HEK293T (cell line): ENCODE measurements around the gene EIF4EBP2.

Source experiments
- CTCF ChIA-PET: fragments of 350-600 bp; formaldehyde crosslinking; extraction: SDS; loops from one replicate; lab custom pipeline; 2021; ENCODE audit warnings: antibody characterized with exemption, inconsistent platforms; lab: Yijun Ruan, JAX
- POLR2A ChIA-PET: fragments of 350-600 bp; formaldehyde crosslinking; extraction: SDS; loops from one replicate; lab custom pipeline; 2020; ENCODE audit warnings: antibody characterized with exemption, inconsistent platforms; lab: Yijun Ruan, JAX
- DNase-seq: peaks from one replicate; pipeline ENCODE4 v3.0.0; 2012; ENCODE audit warnings: mixed read lengths; ENCODE audit errors: extremely low spot score
- BHLHE40 ChIP-seq: fragments of 450-650 bp; IDR thresholded peaks from 2 replicates; pipeline ENCODE4 v1.6.1; 2016; ENCODE audit warnings: mild to moderate bottlenecking, moderate library complexity, borderline replicate concordance
- CTBP1 ChIP-seq: fragments of 450-650 bp; IDR thresholded peaks from 2 replicates; pipeline ENCODE4 v1.6.1; 2016; ENCODE audit warnings: borderline replicate concordance
- ELF4 ChIP-seq: fragments of 450-650 bp; IDR thresholded peaks from 2 replicates; pipeline ENCODE4 v1.6.1; 2017; ENCODE audit warnings: antibody characterized with exemption
- FOXA1 ChIP-seq: fragments of 450-650 bp; IDR thresholded peaks from 2 replicates; pipeline ENCODE4 v1.6.1; 2016; ENCODE audit warnings: mild to moderate bottlenecking
- FOXK2 ChIP-seq: fragments of 450-650 bp; IDR thresholded peaks from 2 replicates; pipeline ENCODE4 v1.6.1; 2016; ENCODE audit warnings: mild to moderate bottlenecking
- FOXM1 ChIP-seq: fragments of 450-650 bp; IDR thresholded peaks from 2 replicates; pipeline ENCODE4 v1.6.1; 2017; ENCODE audit warnings: mild to moderate bottlenecking, borderline replicate concordance
- HDGF ChIP-seq: fragments of 450-650 bp; IDR thresholded peaks from 2 replicates; pipeline ENCODE4 v1.6.1; 2017; ENCODE audit warnings: antibody characterized with exemption, borderline replicate concordance
- L3MBTL2 ChIP-seq: fragments of 450-650 bp; conservative IDR thresholded peaks from 2 replicates; pipeline ENCODE4 v1.6.1; 2016; ENCODE audit warnings: mild to moderate bottlenecking
- LEF1 ChIP-seq: fragments of 450-650 bp; IDR thresholded peaks from 2 replicates; pipeline ENCODE4 v1.6.1; 2017; ENCODE audit warnings: mild to moderate bottlenecking, borderline replicate concordance
- NFRKB ChIP-seq: fragments of 450-650 bp; IDR thresholded peaks from 2 replicates; pipeline ENCODE4 v1.6.1; 2016; ENCODE audit warnings: mild to moderate bottlenecking, moderate library complexity
- PKNOX1 ChIP-seq: fragments of 450-650 bp; IDR thresholded peaks from 2 replicates; pipeline ENCODE4 v1.6.1; 2016
- SP1 ChIP-seq: fragments of 450-650 bp; IDR thresholded peaks from 2 replicates; pipeline ENCODE4 v1.6.1; 2017
- SUZ12 ChIP-seq: fragments of 450-650 bp; IDR thresholded peaks from 2 replicates; pipeline ENCODE4 v1.6.1; 2016; ENCODE audit warnings: mild to moderate bottlenecking
- TARDBP ChIP-seq: fragments of 450-650 bp; IDR thresholded peaks from 2 replicates; pipeline ENCODE4 v1.6.1; 2016
- ZNF384 ChIP-seq: fragments of 450-650 bp; IDR thresholded peaks from 2 replicates; pipeline ENCODE4 v1.6.1; 2016

EIF4EBP2 gene

GRCh38 chr10:70458329-70459060, 54.5 kb downstream of the EIF4EBP2 start:
- ChIA-PET CTCF (interaction anchor here (0.6 kb wide), 1 partner anchor 71 kb away, joined by 8 read pairs; no protein-coding TSS in a partner anchor), POLR2A (interaction anchor here (1.0 to 1.1 kb wide), 2 partner anchors 13 to 79 kb away, joined by 3 read pairs; no protein-coding TSS in a partner anchor)
- no peak for TF ChIP-seq BHLHE40
- 0 out of 2 replicates have a peak, but pooled peaks have one; percentile 47 for TF ChIP-seq HDGF
- TF ChIP-seq L3MBTL2 = peak; percentile 53
- DNase-seq = peak; percentile 43

DNA sequence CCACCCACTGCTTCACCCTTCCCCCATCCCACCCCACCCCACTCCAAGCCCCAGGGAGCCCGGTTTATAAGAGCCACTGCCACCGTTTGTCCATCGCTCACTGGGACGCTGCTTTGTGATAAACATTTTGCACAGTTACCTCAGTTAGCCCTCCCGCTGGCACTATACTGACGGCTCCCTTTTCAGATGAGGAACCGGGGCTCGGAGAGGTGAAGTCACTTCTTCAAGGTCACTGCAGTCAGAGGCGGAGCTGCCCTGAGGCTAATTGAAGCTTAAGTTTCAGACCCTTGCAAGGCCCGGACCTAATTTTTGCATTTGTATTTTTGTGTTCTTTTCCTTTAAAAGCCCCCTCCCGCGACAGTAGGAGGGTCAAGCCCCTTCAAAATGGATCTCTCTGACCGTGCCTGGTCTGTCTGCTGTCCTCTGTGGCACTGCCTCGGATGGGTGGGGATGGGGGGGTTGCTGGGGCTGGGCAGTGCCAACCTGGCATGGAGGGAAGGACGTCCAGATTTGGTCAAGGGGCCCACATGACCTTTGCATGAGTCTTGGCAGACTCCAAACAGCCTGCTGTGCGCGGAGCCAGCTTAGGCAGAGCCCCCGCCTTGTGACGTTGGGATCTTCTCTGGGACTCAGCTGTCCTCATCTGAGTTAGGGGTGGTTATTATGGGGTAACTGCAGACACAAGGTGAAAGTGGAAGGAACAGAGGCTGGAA, 55.3 kb downstream of the EIF4EBP2 start:
- no peak for TF ChIP-seq NFRKB
- TF ChIP-seq CTBP1 = no peak
- TF ChIP-seq ELF4 = no peak
- TF ChIP-seq FOXA1 = no peak
- no peak for TF ChIP-seq SP1
- no peak for TF ChIP-seq TARDBP
- no peak for TF ChIP-seq BHLHE40
- TF ChIP-seq SUZ12 = no peak
- TF ChIP-seq L3MBTL2 = no peak
- ChIA-PET CTCF (interaction anchor here (0.6 kb wide), 1 partner anchor 72 kb away, joined by 8 read pairs; no protein-coding TSS in a partner anchor), POLR2A (no interaction called here)
- peak; percentile 33 for DNase-seq

DNA sequence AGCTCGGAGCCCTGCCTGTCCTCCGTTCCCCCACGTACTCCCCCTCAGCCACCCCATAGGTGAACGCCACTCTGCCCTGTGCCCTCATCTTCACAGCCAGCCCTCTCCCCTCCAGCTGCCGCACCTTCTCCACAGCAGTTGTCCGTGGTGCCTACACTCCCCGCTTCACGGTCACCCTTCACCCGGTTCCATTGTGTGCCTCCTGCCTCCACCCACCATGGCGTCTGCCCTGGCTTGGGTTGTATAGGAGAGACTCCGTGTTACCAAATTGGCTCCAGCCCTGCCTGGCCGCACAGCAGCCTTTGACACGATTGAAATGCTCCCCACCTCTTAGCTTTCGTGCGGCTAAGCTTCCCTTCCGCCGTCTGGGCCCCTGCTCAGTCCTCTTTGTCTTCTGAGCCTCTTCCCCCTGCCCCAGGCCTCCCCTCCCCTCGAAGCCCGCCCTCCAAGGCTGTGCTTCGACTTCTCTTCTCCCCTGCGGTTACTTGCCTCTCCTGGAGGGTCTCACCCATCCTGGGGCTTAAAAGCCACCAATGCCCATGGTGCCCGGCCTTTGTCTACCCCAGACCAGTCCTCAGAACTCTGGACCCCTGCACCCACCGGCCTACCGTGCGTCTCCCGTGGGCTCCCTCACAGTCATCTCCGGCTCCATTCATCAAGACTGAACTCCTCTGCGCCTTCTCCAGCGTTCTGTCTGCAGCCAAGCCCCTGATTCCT, 56.0 kb downstream of the EIF4EBP2 start:
- DNase-seq = no peak
- ChIA-PET CTCF (interaction anchor here (1.9 to 2.2 kb wide), 2 partner anchors 18 to 77 kb away, joined by 7 to 9 read pairs; partner anchors contain the start of gene PALD1), POLR2A (no interaction called here)
- TF ChIP-seq HDGF (no peak), FOXK2 (no peak), CTBP1 (no peak), LEF1 (no peak), TARDBP (no peak), ELF4 (no peak), FOXA1 (no peak), L3MBTL2 (no peak), SUZ12 (no peak), SP1 (no peak), FOXM1 (no peak), NFRKB (no peak)

DNA sequence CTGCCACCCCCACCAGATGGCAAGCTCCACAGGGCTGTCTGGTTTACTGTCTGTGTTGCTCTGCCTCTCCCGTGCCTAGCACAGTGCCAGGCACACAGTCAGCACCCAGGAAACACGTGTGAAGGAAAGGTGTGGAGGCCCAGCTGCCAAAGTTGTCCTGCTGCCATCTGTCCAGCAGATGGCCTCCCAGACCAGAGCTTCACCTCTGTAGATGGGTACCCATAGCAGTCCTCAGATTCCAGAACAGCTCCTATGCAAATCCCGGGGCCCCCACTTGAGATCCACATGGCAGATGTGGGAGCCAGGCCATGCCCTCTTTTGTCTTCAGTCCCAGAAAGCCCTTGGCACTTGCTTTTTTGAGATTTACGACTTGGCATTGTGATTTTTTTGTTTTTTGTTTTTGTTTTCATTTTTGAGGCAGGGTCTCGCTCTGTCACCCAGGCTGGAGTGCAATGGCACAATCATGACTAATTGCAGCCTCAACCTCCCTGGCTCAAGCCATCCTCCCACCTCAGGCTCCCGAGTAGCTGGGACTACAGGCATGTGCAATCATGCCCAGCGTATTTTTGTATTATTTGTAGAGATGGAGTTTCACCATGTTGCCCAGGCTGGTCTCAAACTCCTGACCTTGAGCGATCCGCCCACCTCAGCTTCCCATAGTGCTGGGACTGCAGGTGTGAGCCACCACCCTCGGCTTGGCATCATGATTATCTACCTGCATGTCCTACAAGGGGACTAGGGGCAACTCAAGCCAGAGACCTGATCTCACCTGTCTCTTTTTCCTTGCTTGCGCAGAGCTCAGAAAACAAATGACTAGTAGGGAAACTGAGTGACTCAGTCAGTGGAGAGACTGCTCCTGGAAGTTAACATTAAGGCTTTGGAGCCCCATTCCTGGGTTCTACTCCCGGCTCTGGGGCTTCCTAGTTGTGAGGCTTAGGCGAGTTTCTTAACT, 57.7 kb downstream of the EIF4EBP2 start:
- DNase-seq = peak; percentile 74
- TF ChIP-seq PKNOX1 (no peak), L3MBTL2 (0 out of 2 replicates have a peak, but pooled peaks have one; percentile 26)

GRCh38 chr10:70462349-70462984, 58.5 kb downstream of the EIF4EBP2 start:
- TF ChIP-seq BHLHE40 (no peak), FOXK2 (no peak), ELF4 (no peak), FOXM1 (no peak), SP1 (no peak), TARDBP (no peak), L3MBTL2 (no peak), ZNF384 (no peak), SUZ12 (no peak), NFRKB (no peak), PKNOX1 (no peak)
- ChIA-PET POLR2A (no interaction called here), CTCF (interaction anchor here (1.7 to 2.2 kb wide), 2 partner anchors 9 to 75 kb away, joined by 4 to 7 read pairs; no protein-coding TSS in a partner anchor)
- DNase-seq = no peak

More for the DNA sequence above, 57.7 kb downstream of the EIF4EBP2 start:
- ChIA-PET CTCF (interaction anchor here (0.6 to 2.2 kb wide), 11 partner anchors 9 to 297 kb away, joined by 3 to 9 read pairs (median 4); partner anchors contain the start of gene PALD1), POLR2A (interaction anchor here (0.9 to 1.1 kb wide), 2 partner anchors 14 to 16 kb away, joined by 3 to 6 read pairs; no protein-coding TSS in a partner anchor)
